ENCODE data around the gene MRPS9. TPM values are rescaled to one million over a fixed set of nuclear protein-coding genes. Genes with fewer than 3 reads are reported as not detected.

Gene MRPS9
- total RNA-seq, 1 experiment from 2014 or later = 60.0 TPM

DNA sequence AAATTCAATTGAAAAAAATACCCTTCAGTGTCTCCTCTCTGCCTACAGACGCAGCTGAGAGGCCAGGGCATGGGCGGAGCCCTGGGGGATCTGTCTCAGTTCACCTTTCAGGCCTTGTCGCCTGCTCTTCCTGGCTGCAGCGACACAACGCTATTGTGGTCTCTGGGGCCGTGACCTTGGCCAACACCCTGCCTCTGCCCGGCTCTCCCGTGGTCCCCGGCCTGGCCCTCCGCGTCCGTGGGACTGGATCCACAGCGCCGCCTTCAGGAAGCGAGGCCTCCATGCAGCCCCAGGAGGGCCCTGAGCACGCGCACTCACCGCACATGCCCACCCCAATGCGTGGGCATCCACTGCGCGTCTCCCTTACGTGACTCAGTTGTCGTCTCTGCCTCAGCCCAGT lies 81.1 kb downstream of the MRPS9 start:
- peaks cover 0 to 3% of the 10 kb centered on the region in 2 experiments; a peak in 1 of 5 replicates for H3K9me3 Mint-ChIP-seq
- Histone ChIP-seq H3K14ac (ENCODE audit: insufficient read depth, low read length) (no peak overlapping the region), H3K9me3 (ENCODE audit: control insufficient read depth, low read depth, low read length) (no peaks in the 10 kb centered on the region), H3K23me2 (ENCODE audit: insufficient read length, low read depth, low read length, poor library complexity, severe bottlenecking) (no peaks in the 10 kb centered on the region), H3K27ac (ENCODE audit: insufficient read length, low read depth, low read length) (no peak overlapping the region), H2AFZ (ENCODE audit: low read length) (no peak overlapping the region), H3K4me2 (ENCODE audit: insufficient read depth, insufficient read length, low read length) (peak overlapping the region; percentile 4), H3K23ac (ENCODE audit: insufficient read length, low read depth, low read length) (no peak overlapping the region), H2BK12ac (ENCODE audit: insufficient read length, low read depth, low read length) (no peak overlapping the region), H4K5ac (ENCODE audit: insufficient read length, low read depth, low read length) (no peak overlapping the region), H3K9ac (ENCODE audit: extremely low read depth, insufficient read length, low read length) (no peak overlapping the region), H3K56ac (ENCODE audit: insufficient read length, low read depth, low read length) (no peak overlapping the region), H2BK120ac (ENCODE audit: low read depth, low read length, poor library complexity, severe bottlenecking) (no peak overlapping the region), H2BK5ac (ENCODE audit: insufficient read length, low read length) (no peak overlapping the region), H2BK20ac (ENCODE audit: low read depth, low read length, poor library complexity, severe bottlenecking) (no peak overlapping the region), H4K20me1 (ENCODE audit: control insufficient read depth, insufficient read depth, insufficient read length) (no peaks in the 10 kb centered on the region), H2AK5ac (ENCODE audit: insufficient read length, low read length) (no peak overlapping the region), H2BK15ac (ENCODE audit: low read depth, low read length) (no peak overlapping the region), H3K79me1 (ENCODE audit: insufficient read depth, low read depth, low read length, poor library complexity, severe bottlenecking) (no peaks in the 10 kb centered on the region), H3K4ac (ENCODE audit: low read depth, low read length) (no peak overlapping the region), H3K4me1 (ENCODE audit: insufficient read depth, low read length) (no peaks in the 10 kb centered on the region), H3K79me2 (ENCODE audit: insufficient read depth, low read length) (no peaks in the 10 kb centered on the region), H3K27me3 (ENCODE audit: insufficient read depth, low read length) (no peaks in the 10 kb centered on the region), H4K91ac (ENCODE audit: insufficient read length, low read depth, low read length) (no peak overlapping the region), H3K18ac (ENCODE audit: insufficient read length, low read depth, low read length) (no peak overlapping the region), H4K8ac (replicated peaks; ENCODE audit: insufficient read length, low read depth, low read length) (no peak overlapping the region), H3T11ph (ENCODE audit: low read length) (no peak overlapping the region)
- peak; percentile 91 for TF ChIP-seq CTCF (conservative IDR thresholded peaks at IDR 0.05)
- peak; percentile 76 for DNase-seq
- H3K27ac Mint-ChIP-seq = no peak overlapping the region
- WGBS (ENCODE audit: extremely low coverage, insufficient read length, low lambda C conversion rate) = no CpG with 5 or more reads among the region's 23 CpGs
- peak overlapping the region in 1 of 2 experiments; percentile 51; a peak in 2 of 5 replicates for H3K4me3 Mint-ChIP-seq
- H3K4me1 Mint-ChIP-seq = peaks cover 0 to 5% of the 10 kb centered on the region in 2 experiments; a peak in 3 of 4 replicates
- no peaks in the 10 kb centered on the region for H3K36me3 Mint-ChIP-seq (ENCODE audit: insufficient read depth in 1 of 3, low read depth in 3 of 3)
- peaks cover 7% of the 10 kb centered on the region for H3K27me3 Mint-ChIP-seq (ENCODE audit: low read depth)
